Upper lobe of right lung (tissue), 1 donor: ENCODE data around the gene VPS13D. TPM values are rescaled to one million over a fixed set of nuclear protein-coding genes. Genes with fewer than 3 reads are reported as not detected.
A peak's percentile ranks its signal among the peaks of the same experiment; 100 is the strongest.

Experiments
- ATAC-seq: fragments of 200-7000 bp; cut with Tn5 transposase; one replicate; pipeline ENCODE4 v1.9.1; 2020; ENCODE audit warnings: mild to moderate bottlenecking, moderate library complexity
- DNase-seq: peaks from one replicate; pipeline ENCODE4 v3.0.0-alpha.2; 2020
- H3K27ac ChIP-seq: fragments of 200-600 bp; one replicate; pipeline ENCODE4 v1.8.0; 2022
- H3K27me3 ChIP-seq: fragments of 200-600 bp; one replicate; pipeline ENCODE4 v1.8.0; 2022; ENCODE audit warnings: mild to moderate bottlenecking
- H3K36me3 ChIP-seq: fragments of 200-600 bp; one replicate; pipeline ENCODE4 v1.8.0; 2022
- H3K4me1 ChIP-seq: fragments of 200-600 bp; one replicate; pipeline ENCODE4 v1.8.0; 2022
- H3K4me3 ChIP-seq: fragments of 200-600 bp; one replicate; pipeline ENCODE4 v1.8.0; 2022; ENCODE audit warnings: mild to moderate bottlenecking
- H3K9me3 ChIP-seq: fragments of 200-600 bp; one replicate; pipeline ENCODE4 v1.8.0; 2022
- intact Hi-C: fragments of 100-400 bp; cut with DNase I; formaldehyde crosslinking; loops from one replicate; pipeline ENCODE4 v1.11.0; 2022
- total RNA-seq: library from RNA; stranded (reverse); fragmentation: NEBNext Ultra II Directional; extraction: Animal tissue kit (Norgen Biotek cat#: 25700); gene quantifications from one replicate; pipeline ENCODE4 v1.2.1, GENCODE V29; 2021
- TF ChIP-seq, protein P1 (sequence below): fragments of 200-600 bp; IDR thresholded peaks from one replicate; pipeline ENCODE4 v1.8.0; 2022; ENCODE audit warnings: antibody characterized with exemption
- donor health status: DM: no; HTN: yes; CAD: no; lungs with severe emphysema.

VPS13D gene
- total RNA-seq, 1 donor from 2014 or later = 74.7 TPM

DNA sequence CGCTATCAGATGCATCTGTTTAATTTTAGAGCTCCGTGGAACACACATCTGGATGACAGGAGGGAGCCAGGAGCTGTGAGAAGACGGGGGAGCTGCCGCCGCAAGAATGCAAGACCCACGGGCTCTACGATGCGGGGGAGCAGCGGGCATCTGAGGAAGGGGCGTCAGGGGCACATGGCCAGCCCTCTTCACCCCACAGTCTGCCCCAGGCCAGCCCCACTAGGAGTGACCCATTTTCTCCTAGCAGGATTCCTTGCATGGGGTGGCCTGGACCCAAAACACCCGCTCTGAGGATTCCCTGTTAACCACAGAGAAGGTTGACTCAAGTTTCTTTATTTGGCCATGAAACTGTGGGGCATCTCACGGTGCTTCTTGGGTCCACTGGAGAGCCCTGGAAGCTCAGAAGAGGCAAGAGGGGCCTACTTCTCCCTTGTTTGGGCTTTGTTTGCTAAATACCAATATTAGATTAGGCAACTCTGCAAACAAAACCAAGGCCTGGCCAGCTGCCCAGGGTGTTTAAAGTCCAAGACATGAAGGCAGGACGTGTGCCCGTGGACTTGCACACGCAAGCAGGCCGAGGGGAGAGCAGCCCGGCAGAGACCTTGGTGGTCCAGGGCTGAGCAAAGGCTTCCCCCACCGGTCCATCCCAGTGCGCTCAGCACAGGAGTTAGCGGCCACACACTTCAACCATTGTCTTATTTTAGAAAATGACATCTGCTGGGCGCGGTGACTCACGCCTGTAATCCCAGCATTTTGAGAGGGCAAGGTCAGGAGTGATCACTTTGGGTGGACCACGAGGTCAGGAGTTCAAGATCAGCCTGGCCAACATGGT, 298.4 kb downstream of the VPS13D start:
- peak; percentile 92 for DNase-seq
- peaks cover 43% of the 10 kb centered on the region for H3K4me1 ChIP-seq
- peak; percentile 77 for ATAC-seq
- TF ChIP-seq, protein P1, sequence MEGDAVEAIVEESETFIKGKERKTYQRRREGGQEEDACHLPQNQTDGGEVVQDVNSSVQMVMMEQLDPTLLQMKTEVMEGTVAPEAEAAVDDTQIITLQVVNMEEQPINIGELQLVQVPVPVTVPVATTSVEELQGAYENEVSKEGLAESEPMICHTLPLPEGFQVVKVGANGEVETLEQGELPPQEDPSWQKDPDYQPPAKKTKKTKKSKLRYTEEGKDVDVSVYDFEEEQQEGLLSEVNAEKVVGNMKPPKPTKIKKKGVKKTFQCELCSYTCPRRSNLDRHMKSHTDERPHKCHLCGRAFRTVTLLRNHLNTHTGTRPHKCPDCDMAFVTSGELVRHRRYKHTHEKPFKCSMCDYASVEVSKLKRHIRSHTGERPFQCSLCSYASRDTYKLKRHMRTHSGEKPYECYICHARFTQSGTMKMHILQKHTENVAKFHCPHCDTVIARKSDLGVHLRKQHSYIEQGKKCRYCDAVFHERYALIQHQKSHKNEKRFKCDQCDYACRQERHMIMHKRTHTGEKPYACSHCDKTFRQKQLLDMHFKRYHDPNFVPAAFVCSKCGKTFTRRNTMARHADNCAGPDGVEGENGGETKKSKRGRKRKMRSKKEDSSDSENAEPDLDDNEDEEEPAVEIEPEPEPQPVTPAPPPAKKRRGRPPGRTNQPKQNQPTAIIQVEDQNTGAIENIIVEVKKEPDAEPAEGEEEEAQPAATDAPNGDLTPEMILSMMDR = no peak
- intact Hi-C loops = no loop called here
- no peaks in the 10 kb centered on the region for H3K9me3 ChIP-seq
- H3K27ac ChIP-seq = peak overlapping the region; percentile 69
- H3K36me3 ChIP-seq = no peaks in the 10 kb centered on the region
- no peak overlapping the region for H3K4me3 ChIP-seq
- H3K27me3 ChIP-seq = no peaks in the 10 kb centered on the region

DNA sequence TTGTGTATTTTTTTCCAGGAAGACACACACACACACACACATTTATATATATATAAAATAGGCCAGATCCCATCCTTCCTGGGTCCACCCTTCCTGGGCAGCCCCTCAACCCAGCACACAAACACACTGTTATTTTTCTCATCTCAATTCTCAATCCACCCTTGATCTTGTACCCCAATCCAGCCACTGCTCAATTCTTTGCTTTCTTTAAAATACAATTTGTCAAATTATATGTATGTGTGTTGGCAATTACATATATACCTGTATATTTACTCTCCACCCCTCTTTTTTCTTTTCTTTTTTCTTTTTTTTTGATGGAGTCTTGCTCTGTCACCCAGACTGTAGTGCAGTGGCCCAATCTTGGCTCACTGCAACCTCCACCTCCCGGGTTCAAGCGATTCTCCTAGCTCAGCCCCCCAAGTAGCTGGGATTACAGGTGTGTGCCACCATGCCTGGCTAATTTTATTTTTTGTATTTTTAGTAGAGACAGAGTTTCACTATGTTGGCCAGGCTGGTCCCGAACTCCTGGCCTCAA, 299.9 kb downstream of the VPS13D start:
- DNase-seq (peak; percentile 6), ATAC-seq (no peak)
- Histone ChIP-seq H3K4me3 (no peak overlapping the region), H3K27ac (no peak overlapping the region), H3K27me3 (no peaks in the 10 kb centered on the region), H3K4me1 (peaks cover 43% of the 10 kb centered on the region), H3K9me3 (no peaks in the 10 kb centered on the region), H3K36me3 (no peaks in the 10 kb centered on the region)
- TF ChIP-seq, protein P1 = no peak
- intact Hi-C loops = no loop called here

DNA sequence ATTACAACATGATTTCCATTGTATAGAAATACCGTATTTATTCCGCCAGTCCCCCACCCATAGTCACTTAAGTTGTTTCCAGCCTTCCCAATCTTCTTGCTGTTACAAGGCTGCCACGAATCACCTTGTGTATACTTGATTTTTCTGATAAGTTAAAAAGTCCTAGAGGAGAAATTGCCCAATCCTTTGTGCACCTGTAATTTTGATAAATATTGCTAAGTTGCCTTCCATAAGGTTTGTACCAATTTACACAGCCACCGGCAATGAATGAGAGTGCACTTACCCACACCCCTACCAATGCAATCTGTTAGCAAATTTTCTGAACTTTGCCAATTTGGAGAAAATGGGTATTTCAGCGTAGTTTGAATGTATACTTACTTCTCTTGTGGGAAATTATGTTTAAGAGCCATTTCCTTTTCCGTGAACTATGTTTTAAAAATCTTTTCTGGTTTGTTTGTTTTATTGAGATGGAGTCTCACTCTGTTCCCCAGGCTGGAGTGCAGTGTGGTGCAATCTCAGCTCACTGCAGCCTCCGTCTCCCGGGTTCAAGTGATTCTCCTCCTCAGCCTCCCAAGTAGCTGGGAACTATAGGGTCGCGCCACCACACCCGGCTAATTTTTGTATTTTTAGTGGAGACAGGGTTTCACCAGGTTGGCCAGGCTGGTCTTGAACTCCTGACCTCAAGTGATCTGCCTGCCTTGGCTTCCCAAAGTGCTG, 300.8 kb downstream of the VPS13D start:
- intact Hi-C loops = no loop called here
- H3K4me1 ChIP-seq = peaks cover 41% of the 10 kb centered on the region
- peak; percentile 32 for DNase-seq
- no peaks in the 10 kb centered on the region for H3K27me3 ChIP-seq
- no peaks in the 10 kb centered on the region for H3K9me3 ChIP-seq
- H3K4me3 ChIP-seq = no peak overlapping the region
- H3K27ac ChIP-seq = no peak overlapping the region
- TF ChIP-seq, protein P1 = no peak
- no peaks in the 10 kb centered on the region for H3K36me3 ChIP-seq
- ATAC-seq = no peak

DNA sequence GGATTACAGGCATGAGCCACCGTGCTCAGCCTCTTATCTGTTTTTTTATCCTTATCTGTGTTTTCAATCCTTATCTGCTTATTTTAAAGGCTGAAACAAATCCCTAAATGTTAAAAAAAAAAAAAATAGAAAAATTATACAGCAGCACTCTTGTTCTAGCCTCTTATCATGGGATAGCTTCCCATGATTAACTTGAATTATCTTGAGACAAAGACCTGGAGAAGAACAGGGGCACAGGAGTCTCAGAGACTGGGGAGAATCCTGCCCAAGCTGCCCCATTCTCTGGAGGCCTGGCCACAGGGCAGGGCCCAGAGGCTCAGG, 301.3 kb downstream of the VPS13D start:
- no peak overlapping the region for H3K27ac ChIP-seq
- TF ChIP-seq, protein P1 = no peak
- peaks cover 39% of the 10 kb centered on the region for H3K4me1 ChIP-seq
- H3K4me3 ChIP-seq = no peak overlapping the region
- peaks cover 3% of the 10 kb centered on the region for H3K9me3 ChIP-seq
- no peaks in the 10 kb centered on the region for H3K36me3 ChIP-seq
- no peak for ATAC-seq
- no peaks in the 10 kb centered on the region for H3K27me3 ChIP-seq
- DNase-seq = no peak
- intact Hi-C loops = no loop called here

DNA sequence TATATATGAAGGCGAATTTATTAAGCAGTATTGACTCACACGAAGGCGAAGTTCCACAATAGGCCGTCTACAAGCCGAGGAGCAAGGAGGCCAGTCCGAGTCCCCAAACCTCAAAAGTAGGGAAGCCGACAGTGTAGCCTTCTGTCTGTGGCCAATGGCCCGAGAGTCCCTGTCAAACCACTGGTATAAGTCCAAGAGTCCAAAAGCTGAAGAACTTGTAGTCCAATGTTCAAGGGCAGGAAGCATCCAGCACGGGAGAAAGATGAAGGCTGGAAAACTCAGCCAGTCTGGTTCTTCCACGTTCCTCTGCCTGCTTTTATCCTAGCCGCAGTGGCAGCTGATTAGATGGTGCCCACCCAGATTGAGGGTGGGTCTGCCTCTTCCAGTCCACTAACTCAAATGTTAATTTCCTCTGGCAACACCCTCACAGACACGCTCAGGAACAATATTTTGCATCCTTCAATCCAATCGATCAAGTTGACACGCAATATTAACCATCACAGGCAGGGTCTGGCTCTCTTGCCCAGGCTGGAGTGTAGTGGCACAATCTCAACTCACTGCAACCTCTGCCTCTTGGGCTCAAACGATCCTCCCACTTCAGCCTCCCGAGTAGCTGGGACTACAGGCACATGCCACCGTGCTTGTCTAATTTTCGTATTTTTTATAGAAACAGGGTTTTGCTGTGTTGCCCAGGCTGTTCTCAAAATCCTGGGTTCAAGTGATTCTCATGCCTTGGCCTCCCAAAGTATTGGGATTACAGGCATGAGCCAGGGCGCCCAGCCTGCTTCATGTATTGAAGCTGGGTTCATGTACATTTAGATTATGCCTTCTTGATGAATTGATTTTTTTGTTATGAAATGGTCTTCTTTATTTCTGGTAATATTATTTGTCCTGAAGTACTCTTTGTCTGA, 302.8 kb downstream of the VPS13D start:
- Histone ChIP-seq H3K4me3 (no peak overlapping the region), H3K4me1 (peaks cover 32% of the 10 kb centered on the region), H3K27ac (no peak overlapping the region), H3K9me3 (peaks cover 7% of the 10 kb centered on the region), H3K27me3 (no peaks in the 10 kb centered on the region), H3K36me3 (no peaks in the 10 kb centered on the region)
- ATAC-seq = no peak
- intact Hi-C loops = no loop called here
- DNase-seq = peak; percentile 27
- TF ChIP-seq, protein P1 = no peak
